K562 (cell line): ENCODE data around the gene S100A2. TPM values are rescaled to one million over a fixed set of nuclear protein-coding genes. Genes with fewer than 3 reads are reported as not detected.

Source experiments
- ARID3A ChIP-seq: IDR thresholded peaks from 2 replicates; pipeline ENCODE4 v1.6.1; 2012; ENCODE audit warnings: low read depth, low read length, improper control_type of control experiment, borderline replicate concordance
- CBX2 ChIP-seq: fragments of 200-600 bp; sonication (generic); IDR thresholded peaks from one replicate; pipeline ENCODE4 v1.6.1; 2012; ENCODE audit warnings: mild to moderate bottlenecking, low read length, inconsistent platforms; ENCODE audit not compliant: insufficient read depth, poor library complexity, severe bottlenecking
- CBX8 ChIP-seq: fragments of 200-600 bp; sonication (generic); IDR thresholded peaks from 2 replicates; pipeline ENCODE4 v1.6.1; 2012; ENCODE audit warnings: borderline replicate concordance, mixed run types, low read depth, mild to moderate bottlenecking, moderate library complexity, mixed read lengths, low read length, control low read depth, inconsistent platforms; ENCODE audit not compliant: poor library complexity, severe bottlenecking; ENCODE audit errors: extremely low read depth
- CEBPG ChIP-seq, 3 experiments: fragments of 200-800 bp in 1 of 3; sonication (Bioruptor generic) in 1 of 3; sonication (generic) in 1 of 3; formaldehyde crosslinking in 1 of 3; IDR thresholded peaks in 2 of 3; conservative IDR thresholded peaks in 1 of 3; 2 replicates each; pipeline versions ENCODE4 v1.6.1 to v1.8.0; 2016 to 2022; ENCODE audit warnings: missing compliant biosample characterization in 2 of 3, missing genetic modification characterization in 2 of 3, mild to moderate bottlenecking in 1 of 3, missing genetic modification reagents in 1 of 3
- FOSL1 ChIP-seq: fragments of 200-800 bp; sonication (Bioruptor generic); conservative IDR thresholded peaks from 2 replicates; pipeline ENCODE4 v1.6.1; 2016; ENCODE audit warnings: missing genetic modification characterization, missing compliant biosample characterization
- GABPB2 ChIP-seq: fragments of 250-450 bp; sonication (Bioruptor Pico); conservative IDR thresholded peaks from 2 replicates; pipeline ENCODE4 v1.5.1; 2021; ENCODE audit warnings: mild to moderate bottlenecking
- HNRNPH1 ChIP-seq: fragments of 200-400 bp; formaldehyde crosslinking; optimal IDR thresholded peaks from 2 replicates; pipeline ENCODE3; 2017; ENCODE audit warnings: low read depth, mild to moderate bottlenecking, low read length, moderate library complexity
- KDM5B ChIP-seq: fragments of 200-600 bp; sonication (generic); IDR thresholded peaks from 2 replicates; pipeline ENCODE4 v1.6.1; 2012; ENCODE audit warnings: low read depth, mild to moderate bottlenecking, moderate library complexity, low read length, control low read depth, inconsistent platforms; ENCODE audit not compliant: insufficient replicate concordance
- MTA1 ChIP-seq: fragments of 450-650 bp; IDR thresholded peaks from 2 replicates; pipeline ENCODE4 v1.6.1; 2017; ENCODE audit warnings: borderline replicate concordance
- PTRF ChIP-seq: fragments of 450-650 bp; IDR thresholded peaks from 2 replicates; pipeline ENCODE4 v1.6.1; 2016; ENCODE audit warnings: mild to moderate bottlenecking, missing genetic modification characterization, missing compliant biosample characterization
- RAD21 ChIP-seq, 2 experiments: fragments of 250-450 bp in 1 of 2; fragments of 450-650 bp in 1 of 2; sonication (Bioruptor Pico) in 1 of 2; formaldehyde crosslinking in 1 of 2; IDR thresholded peaks in 1 of 2; conservative IDR thresholded peaks in 1 of 2; 2 replicates each; pipeline versions ENCODE4 v1.4.0 to v1.8.0; 2020 to 2022; ENCODE audit warnings: mild to moderate bottlenecking in 2 of 2, moderate library complexity in 1 of 2
- RFX5 ChIP-seq: IDR thresholded peaks from 2 replicates; pipeline ENCODE4 v1.6.1; 2011; ENCODE audit warnings: low read depth, mild to moderate bottlenecking, improper control_type of control experiment, low read length
- SIN3B ChIP-seq: fragments of 450-650 bp; IDR thresholded peaks from 2 replicates; pipeline ENCODE4 v1.6.1; 2017; ENCODE audit warnings: low read depth, mild to moderate bottlenecking, moderate library complexity
- SNAPC5 ChIP-seq: fragments of 250-450 bp; sonication (Bioruptor Pico); IDR thresholded peaks from 2 replicates; pipeline ENCODE4 v1.8.0; 2021; ENCODE audit warnings: moderate library complexity, mild to moderate bottlenecking, inconsistent platforms
- TFE3 ChIP-seq: fragments of 450-650 bp; formaldehyde crosslinking; IDR thresholded peaks from 2 replicates; pipeline ENCODE4 v1.4.0; 2020; ENCODE audit warnings: mild to moderate bottlenecking, mixed read lengths
- ZBTB43 ChIP-seq: sonication (generic); formaldehyde crosslinking; IDR thresholded peaks from 2 replicates; pipeline ENCODE4 v1.8.0; 2023; ENCODE audit warnings: mild to moderate bottlenecking, missing genetic modification reagents
- ZKSCAN3 ChIP-seq: fragments of 250-450 bp; sonication (Bioruptor Pico); IDR thresholded peaks from 2 replicates; pipeline ENCODE4 v1.4.0; 2020
- ZNF23 ChIP-seq: fragments of 250-450 bp; sonication (Bioruptor Pico); IDR thresholded peaks from 2 replicates; pipeline ENCODE4 v1.4.0; 2020; ENCODE audit warnings: mild to moderate bottlenecking
- ZNF274 ChIP-seq: IDR thresholded peaks from 2 replicates; pipeline ENCODE4 v1.6.1; 2011; ENCODE audit warnings: low read depth, mild to moderate bottlenecking, low read length, moderate library complexity, borderline replicate concordance
- polyA plus RNA-seq, 8 experiments: library from polyadenylated mRNA; depleted of rRNA in 4 of 8; stranded (reverse) in 5 of 8; unstranded in 3 of 8; fragments of >200 nt; fragmentation: Nextera tagmentation in 2 of 8; fragmentation: Illumina TruSeq in 1 of 8; extraction: Ambion mirVana in 2 of 8; extraction: Trizol in 1 of 8; gene quantifications; 2 replicates each; pipeline versions ENCODE4 v1.2.1 to v1.2.3, GENCODE V29; 2011 to 2014; ENCODE audit warnings: inconsistent platforms in 1 of 8, missing spikeins in 1 of 8
- total RNA-seq, 7 experiments: library from RNA; depleted of rRNA in 6 of 7; stranded (reverse); fragments of >200 nt in 6 of 7; fragmentation: Illumina TruSeq in 2 of 7; extraction: Trizol in 2 of 7; gene quantifications; 2 replicates each; pipeline versions ENCODE4 v1.2.1 to v1.2.3, GENCODE V29; 2011 to 2021; ENCODE audit warnings: low replicate concordance in 1 of 7

S100A2 gene
- total and polyA plus RNA-seq, 9 of the 15 experiments (the other 6 are each of a cell fraction or from before 2014, with no cell fraction given) = 0.28 to 0.65 (median 0.44) TPM; not detected in 4

GRCh38 chr1:153566414-153567371 lies 1.0 kb upstream of the S100A2 start (continued):
- no peak for TF ChIP-seq ZBTB43 (CRISPR knock-in tag)
- no peak for TF ChIP-seq SIN3B
- TF ChIP-seq CBX8 = no peak
- TF ChIP-seq CEBPG (CRISPR knock-in tag; IDR thresholded peaks at IDR 0.05) = no peak
- TF ChIP-seq CEBPG (tag; conservative IDR thresholded peaks at IDR 0.05 in 1 of 2, IDR thresholded peaks at IDR 0.05 in 1 of 2) = no peak
- no peak for TF ChIP-seq TFE3
- no peak for TF ChIP-seq HNRNPH1
- TF ChIP-seq RFX5 = no peak
- TF ChIP-seq FOSL1 (tag) = peak; percentile 99
- TF ChIP-seq ZKSCAN3 = no peak
- no peak for TF ChIP-seq CBX2
- TF ChIP-seq ZNF274 = no peak
- TF ChIP-seq KDM5B = no peak
- TF ChIP-seq SNAPC5 (CRISPR knock-in tag) = no peak
- TF ChIP-seq ZNF23 (CRISPR knock-in tag) = no peak
- no peak for TF ChIP-seq RAD21 (CRISPR knock-in tag; conservative IDR thresholded peaks at IDR 0.05 in 1 of 2, IDR thresholded peaks at IDR 0.05 in 1 of 2)
- TF ChIP-seq ARID3A = no peak
- TF ChIP-seq MTA1 = peak; percentile 79; the same call in 1 of the 2 replicates
- TF ChIP-seq GABPB2 (CRISPR knock-in tag) = no peak
- TF ChIP-seq PTRF (tag) = no peak; the same call in 1 of the 2 replicates
